H9 (cell line): ENCODE results near the gene STBD1. TPM values are rescaled to one million over a fixed set of nuclear protein-coding genes. Genes with fewer than 3 reads are reported as not detected.

ENCODE experiments used
- DNase-seq: peaks from one replicate; pipeline ENCODE4 v3.0.0-alpha.2; 2017
- H2AFZ ChIP-seq: one replicate; pipeline ENCODE4 v1.6.1; 2013; ENCODE audit warnings: mild to moderate bottlenecking, low read length, control low read depth, moderate library complexity
- H2AK5ac ChIP-seq: 2 replicates; pipeline ENCODE4 v1.6.1; 2013; ENCODE audit warnings: low read length, control low read depth, mixed read lengths; ENCODE audit not compliant: insufficient read length
- H2BK120ac ChIP-seq: one replicate; pipeline ENCODE4 v1.6.1; 2013; ENCODE audit warnings: low read depth, mild to moderate bottlenecking, low read length, control low read depth, inconsistent platforms; ENCODE audit not compliant: poor library complexity, severe bottlenecking
- H2BK12ac ChIP-seq: 2 replicates; pipeline ENCODE4 v1.6.1; 2013; ENCODE audit warnings: low read length, control low read depth, mixed read lengths, low read depth; ENCODE audit not compliant: insufficient read length
- H2BK15ac ChIP-seq: 2 replicates; pipeline ENCODE4 v1.6.1; 2013; ENCODE audit warnings: low read depth, low read length, control low read depth
- H2BK20ac ChIP-seq: one replicate; pipeline ENCODE4 v1.6.1; 2013; ENCODE audit warnings: low read depth, mild to moderate bottlenecking, low read length, control low read depth, inconsistent platforms; ENCODE audit not compliant: poor library complexity, severe bottlenecking
- H2BK5ac ChIP-seq: 2 replicates; pipeline ENCODE4 v1.6.1; 2013; ENCODE audit warnings: low read length, control low read depth, mixed read lengths; ENCODE audit not compliant: insufficient read length
- H3K14ac ChIP-seq: 2 replicates; pipeline ENCODE4 v1.6.1; 2013; ENCODE audit warnings: low read length, control low read depth; ENCODE audit not compliant: insufficient read depth
- H3K18ac ChIP-seq: 2 replicates; pipeline ENCODE4 v1.6.1; 2013; ENCODE audit warnings: low read depth, mild to moderate bottlenecking, mixed read lengths, low read length, control low read depth; ENCODE audit not compliant: insufficient read length
- H3K23ac ChIP-seq: 2 replicates; pipeline ENCODE4 v1.6.1; 2013; ENCODE audit warnings: low read length, control low read depth, mixed read lengths, low read depth; ENCODE audit not compliant: insufficient read length
- H3K23me2 ChIP-seq: 2 replicates; pipeline ENCODE4 v1.6.1; 2013; ENCODE audit warnings: low read depth, mild to moderate bottlenecking, mixed read lengths, low read length, control low read depth; ENCODE audit not compliant: insufficient read length, poor library complexity, severe bottlenecking
- H3K27ac ChIP-seq: 2 replicates; pipeline ENCODE4 v1.5.1; 2013; ENCODE audit warnings: low read length, control low read depth, mixed read lengths, low read depth; ENCODE audit not compliant: insufficient read length
- H3K27me3 ChIP-seq: 2 replicates; pipeline ENCODE4 v1.6.1; 2013; ENCODE audit warnings: low read length, control low read depth, inconsistent platforms; ENCODE audit not compliant: insufficient read depth
- H3K4ac ChIP-seq: 2 replicates; pipeline ENCODE4 v1.6.1; 2013; ENCODE audit warnings: low read depth, mild to moderate bottlenecking, control low read depth, inconsistent platforms, low read length, moderate library complexity
- H3K4me1 ChIP-seq: 2 replicates; pipeline ENCODE4 v1.6.1; 2013; ENCODE audit warnings: low read length, control low read depth, inconsistent platforms; ENCODE audit not compliant: insufficient read depth
- H3K4me2 ChIP-seq: 2 replicates; pipeline ENCODE4 v1.6.1; 2013; ENCODE audit warnings: low read length, control low read depth, mixed read lengths; ENCODE audit not compliant: insufficient read length, insufficient read depth
- H3K56ac ChIP-seq: 2 replicates; pipeline ENCODE4 v1.6.1; 2013; ENCODE audit warnings: low read depth, mild to moderate bottlenecking, mixed read lengths, low read length, control low read depth; ENCODE audit not compliant: insufficient read length
- H3K79me1 ChIP-seq: 2 replicates; pipeline ENCODE4 v1.6.1; 2013; ENCODE audit warnings: low read depth, mild to moderate bottlenecking, moderate library complexity, low read length, control low read depth, inconsistent platforms; ENCODE audit not compliant: insufficient read depth, poor library complexity, severe bottlenecking
- H3K79me2 ChIP-seq: 2 replicates; pipeline ENCODE4 v1.6.1; 2013; ENCODE audit warnings: low read length, control low read depth, inconsistent platforms; ENCODE audit not compliant: insufficient read depth
- H3K9ac ChIP-seq: 2 replicates; pipeline ENCODE4 v1.6.1; 2013; ENCODE audit warnings: low read length, control low read depth, mixed read lengths; ENCODE audit not compliant: insufficient read length; ENCODE audit errors: extremely low read depth
- H3K9me3 ChIP-seq: one replicate; pipeline ENCODE4 v1.6.1; 2013; ENCODE audit warnings: low read depth, low read length, inconsistent platforms; ENCODE audit not compliant: control insufficient read depth
- H3T11ph ChIP-seq: one replicate; pipeline ENCODE4 v1.6.1; 2013; ENCODE audit warnings: mild to moderate bottlenecking, low read length, control low read depth, inconsistent platforms
- H4K20me1 ChIP-seq: one replicate; pipeline ENCODE4 v1.6.1; 2013; ENCODE audit not compliant: control insufficient read depth, insufficient read length, insufficient read depth
- H4K5ac ChIP-seq: 2 replicates; pipeline ENCODE4 v1.6.1; 2013; ENCODE audit warnings: low read depth, mild to moderate bottlenecking, mixed read lengths, low read length, control low read depth; ENCODE audit not compliant: insufficient read length
- H4K8ac ChIP-seq: replicated peaks from 2 replicates; pipeline ENCODE4 v1.6.1; 2013; ENCODE audit warnings: low read length, control low read depth, mixed read lengths, low read depth; ENCODE audit not compliant: insufficient read length
- H4K91ac ChIP-seq: 2 replicates; pipeline ENCODE4 v1.6.1; 2013; ENCODE audit warnings: low read depth, mild to moderate bottlenecking, moderate library complexity, mixed read lengths, low read length, control low read depth; ENCODE audit not compliant: insufficient read length
- H3K27ac Mint-ChIP-seq, 3 experiments: 2 replicates in 2 of 3; 3 replicates in 1 of 3; pipeline ENCODE4 v1.8.0; 2020 to 2021; ENCODE audit warnings: mixed read lengths in 3 of 3, mild to moderate bottlenecking in 1 of 3, moderate library complexity in 1 of 3
- H3K27me3 Mint-ChIP-seq: 2 replicates; pipeline ENCODE4 v1.8.0; 2021; ENCODE audit warnings: low read depth, mild to moderate bottlenecking, moderate library complexity, mixed read lengths
- H3K36me3 Mint-ChIP-seq, 3 experiments: 2 replicates in 2 of 3; 3 replicates in 1 of 3; pipeline ENCODE4 v1.8.0; 2020 to 2021; ENCODE audit warnings: low read depth in 3 of 3, mixed read lengths in 3 of 3; ENCODE audit not compliant: insufficient read depth in 1 of 3
- H3K4me1 Mint-ChIP-seq, 2 experiments: 2 replicates each; pipeline ENCODE4 v1.8.0; 2020; ENCODE audit warnings: mixed read lengths in 2 of 2
- H3K4me3 Mint-ChIP-seq, 2 experiments: 2 replicates in 1 of 2; 3 replicates in 1 of 2; pipeline ENCODE4 v1.8.0; 2020 to 2021; ENCODE audit warnings: mild to moderate bottlenecking in 2 of 2, mixed read lengths in 2 of 2, moderate library complexity in 1 of 2
- H3K9me3 Mint-ChIP-seq, 2 experiments: 2 replicates in 1 of 2; 3 replicates in 1 of 2; pipeline ENCODE4 v1.8.0; 2020; ENCODE audit warnings: mild to moderate bottlenecking in 2 of 2, mixed read lengths in 2 of 2, moderate library complexity in 1 of 2
- WGBS: extraction: QIAGEN DNeasy Blood & Tissue Kit; methylation state at CpG from one replicate; pipeline ENCODE4 v1.1.7; 2013; ENCODE audit warnings: missing lambda C conversion rate, low lambda C conversion rate, mixed read lengths; ENCODE audit not compliant: insufficient read length; ENCODE audit errors: extremely low coverage; 5-methylcytosine and 5-hydroxymethylcytosine counted together
- total RNA-seq: library from RNA; stranded (reverse); gene quantifications from 2 replicates; pipeline ENCODE4 v1.2.1, GENCODE V29; 2021
- TF ChIP-seq, protein P1 (sequence below): fragments of 200-600 bp; sonication (generic); conservative IDR thresholded peaks from 3 replicates; pipeline ENCODE4 v1.8.0; 2021; ENCODE audit warnings: antibody characterized with exemption, mild to moderate bottlenecking

STBD1 gene
- total RNA-seq, 1 experiment from 2014 or later, result 1.1 TPM

DNA sequence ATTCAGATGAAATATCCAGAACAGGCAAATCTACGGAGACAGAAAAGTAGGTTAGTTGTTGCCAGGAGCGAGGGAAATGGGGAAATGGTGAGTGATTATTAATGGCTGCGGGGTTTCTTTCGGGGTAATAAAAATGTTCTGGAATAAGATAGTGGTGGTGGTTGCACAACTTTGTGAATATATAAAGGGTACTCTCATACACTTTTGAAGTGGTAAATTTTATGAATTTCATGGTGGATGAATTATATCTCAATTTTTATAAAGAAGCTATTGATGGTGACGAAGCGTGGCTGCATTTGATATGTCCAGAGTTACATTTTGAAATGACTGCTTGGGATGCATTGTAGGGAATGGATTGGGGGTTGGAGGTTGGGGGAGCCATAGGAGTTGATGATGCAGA, 38.7 kb upstream of the STBD1 start:
- H4K5ac ChIP-seq, result no peak overlapping the region
- no peak overlapping the region for H3K4ac ChIP-seq

More for the DNA sequence above, 38.7 kb upstream of the STBD1 start:
- 100% methylated on average over 2 of the region's 6 CpGs for WGBS
- H3K36me3 Mint-ChIP-seq, result peaks cover 0 to 6% (median 0%) of the 10 kb centered on the region in 3 experiments; a peak in 1 of 7 replicates
- TF ChIP-seq, protein P1, sequence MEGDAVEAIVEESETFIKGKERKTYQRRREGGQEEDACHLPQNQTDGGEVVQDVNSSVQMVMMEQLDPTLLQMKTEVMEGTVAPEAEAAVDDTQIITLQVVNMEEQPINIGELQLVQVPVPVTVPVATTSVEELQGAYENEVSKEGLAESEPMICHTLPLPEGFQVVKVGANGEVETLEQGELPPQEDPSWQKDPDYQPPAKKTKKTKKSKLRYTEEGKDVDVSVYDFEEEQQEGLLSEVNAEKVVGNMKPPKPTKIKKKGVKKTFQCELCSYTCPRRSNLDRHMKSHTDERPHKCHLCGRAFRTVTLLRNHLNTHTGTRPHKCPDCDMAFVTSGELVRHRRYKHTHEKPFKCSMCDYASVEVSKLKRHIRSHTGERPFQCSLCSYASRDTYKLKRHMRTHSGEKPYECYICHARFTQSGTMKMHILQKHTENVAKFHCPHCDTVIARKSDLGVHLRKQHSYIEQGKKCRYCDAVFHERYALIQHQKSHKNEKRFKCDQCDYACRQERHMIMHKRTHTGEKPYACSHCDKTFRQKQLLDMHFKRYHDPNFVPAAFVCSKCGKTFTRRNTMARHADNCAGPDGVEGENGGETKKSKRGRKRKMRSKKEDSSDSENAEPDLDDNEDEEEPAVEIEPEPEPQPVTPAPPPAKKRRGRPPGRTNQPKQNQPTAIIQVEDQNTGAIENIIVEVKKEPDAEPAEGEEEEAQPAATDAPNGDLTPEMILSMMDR, result no peak
- Histone ChIP-seq H3K56ac (no peak overlapping the region), H3K79me2 (no peaks in the 10 kb centered on the region), H3K23me2 (no peaks in the 10 kb centered on the region), H4K91ac (no peak overlapping the region), H4K8ac (no peak overlapping the region), H3K4me1 (no peaks in the 10 kb centered on the region; the same call in 1 of the 2 replicates), H3K4me2 (no peak overlapping the region), H4K20me1 (no peaks in the 10 kb centered on the region), H3K9me3 (no peaks in the 10 kb centered on the region), H3K23ac (no peak overlapping the region), H3K9ac (no peak overlapping the region), H2BK12ac (no peak overlapping the region), H3K14ac (no peak overlapping the region), H3T11ph (no peak overlapping the region), H2AK5ac (no peak overlapping the region), H3K27ac (no peak overlapping the region), H2BK5ac (no peak overlapping the region), H2AFZ (no peak overlapping the region), H2BK20ac (no peak overlapping the region), H3K27me3 (no peaks in the 10 kb centered on the region), H3K79me1 (no peaks in the 10 kb centered on the region), H2BK120ac (no peak overlapping the region), H2BK15ac (no peak overlapping the region), H3K18ac (no peak overlapping the region)
- H3K4me1 Mint-ChIP-seq, result peaks cover 0 to 4% of the 10 kb centered on the region in 2 experiments; a peak in 2 of 4 replicates
- no peaks in the 10 kb centered on the region; a peak in 1 of 5 replicates for H3K9me3 Mint-ChIP-seq
- H3K27ac Mint-ChIP-seq, result no peak overlapping the region
- no peak overlapping the region for H3K4me3 Mint-ChIP-seq
- no peaks in the 10 kb centered on the region for H3K27me3 Mint-ChIP-seq
- DNase-seq, result no peak
